NCI-H460 (cell line): ENCODE data around the gene DAB2IP. TPM values are rescaled to one million over a fixed set of nuclear protein-coding genes. Genes with fewer than 3 reads are reported as not detected.

Source experiments
- DNase-seq: peaks from one replicate; pipeline ENCODE4 v3.0.0-alpha.2; 2016; ENCODE audit warnings: low read depth; ENCODE audit errors: extremely low read depth
- total RNA-seq: library from RNA; depleted of rRNA; stranded (reverse); fragments of >200 nt; shearing (Covaris generic); gene quantifications from 2 replicates; pipeline ENCODE4 v1.2.3, GENCODE V29; 2014; rRNA removed

Gene DAB2IP
- total RNA-seq, 1 experiment from 2014 or later, result 3.8 TPM

GRCh38 chr9:121822093-121823085 is 171.0 kb downstream of the DAB2IP start:
- no peak for DNase-seq

GRCh38 chr9:121823451-121824169 is 172.2 kb downstream of the DAB2IP start:
- no peak for DNase-seq

DNA sequence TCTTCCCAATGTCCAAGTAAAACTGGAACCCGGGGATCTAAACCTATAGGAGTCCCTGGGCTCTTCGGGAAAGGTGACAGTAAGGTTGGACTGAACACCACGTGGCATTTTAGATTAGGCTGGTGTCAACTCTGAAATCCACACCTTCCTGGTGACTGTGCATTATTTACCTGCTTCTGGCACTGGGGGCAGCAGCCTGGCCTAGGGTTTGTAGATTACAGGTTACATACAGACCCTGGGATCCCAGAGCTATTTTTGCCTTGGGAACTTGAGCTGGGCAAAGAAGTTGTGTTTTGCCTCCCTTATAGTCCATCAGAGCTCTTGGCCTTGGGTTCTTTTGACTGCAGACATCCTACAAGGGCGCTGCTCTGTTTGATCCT is 173.2 kb downstream of the DAB2IP start:
- no peak for DNase-seq

DNA sequence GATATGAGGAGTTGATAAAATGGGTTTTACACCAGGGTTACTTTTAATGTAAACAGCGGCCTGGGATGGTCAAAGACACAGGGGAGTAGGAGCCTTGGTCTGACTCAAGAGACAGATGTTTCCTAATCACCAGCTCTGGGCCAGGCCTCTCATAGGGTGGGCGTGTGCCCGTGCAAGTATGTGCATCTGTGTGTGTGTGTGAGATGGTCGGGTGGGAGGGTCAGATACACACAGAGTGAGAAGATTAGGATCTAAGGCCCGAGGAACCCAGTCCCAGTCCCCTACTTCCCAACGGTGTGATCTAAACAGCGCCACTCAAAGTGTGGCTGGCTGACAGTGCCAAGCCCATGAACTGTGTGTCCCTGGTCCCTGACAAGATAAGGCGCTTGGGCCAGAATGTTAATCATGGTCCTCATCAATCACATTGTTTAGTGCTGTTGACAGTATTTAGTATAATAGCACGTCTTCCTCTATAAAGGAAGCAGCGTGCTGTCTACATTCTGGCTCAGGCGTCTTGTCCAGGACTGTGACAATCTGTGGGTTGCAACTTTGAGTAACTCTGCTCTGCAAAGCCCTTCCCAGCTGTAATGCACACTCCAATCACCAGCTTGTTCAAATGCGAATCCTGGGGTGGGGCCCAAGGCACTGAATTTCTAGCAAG is 173.7 kb downstream of the DAB2IP start:
- DNase-seq, result no peak

- DNase-seq, result no peak
Measured at GRCh38 chr9:121826711-121827110, 175.3 kb downstream of the DAB2IP start.

DNA sequence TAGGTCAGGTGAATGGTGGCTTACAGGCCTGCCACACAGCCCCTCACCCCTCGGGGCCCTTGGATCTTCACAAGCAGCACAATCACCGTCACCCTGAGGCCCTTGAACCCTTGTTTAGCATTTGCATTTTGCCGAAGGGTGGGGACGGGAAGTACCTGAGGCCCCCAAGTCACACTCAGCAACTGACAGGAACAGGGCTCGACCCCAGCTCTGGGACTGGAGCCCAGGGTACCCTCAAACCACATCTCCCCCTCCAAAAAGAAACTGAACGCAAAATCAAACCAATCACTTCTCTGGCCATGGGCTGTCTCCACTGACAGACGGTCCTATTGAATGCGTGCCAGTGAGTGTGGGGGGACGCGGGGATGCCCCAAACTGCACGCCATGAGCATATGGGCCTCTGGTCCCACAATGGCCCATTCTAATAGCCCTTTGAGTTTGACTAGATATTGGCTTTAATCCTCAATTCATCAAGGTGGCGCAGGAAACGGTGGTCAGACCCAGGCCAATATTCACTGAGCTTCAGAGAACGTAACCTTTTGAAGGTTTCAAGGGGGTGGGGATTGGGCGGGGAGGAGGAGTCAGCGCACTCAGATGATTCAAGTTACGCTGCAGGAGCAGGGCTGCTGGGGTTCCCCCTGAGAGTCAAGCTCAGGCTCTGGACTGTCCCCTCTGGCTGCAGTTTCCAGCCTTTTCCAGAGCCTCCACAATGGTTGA is 176.0 kb downstream of the DAB2IP start:
- DNase-seq, result no peak

DNA sequence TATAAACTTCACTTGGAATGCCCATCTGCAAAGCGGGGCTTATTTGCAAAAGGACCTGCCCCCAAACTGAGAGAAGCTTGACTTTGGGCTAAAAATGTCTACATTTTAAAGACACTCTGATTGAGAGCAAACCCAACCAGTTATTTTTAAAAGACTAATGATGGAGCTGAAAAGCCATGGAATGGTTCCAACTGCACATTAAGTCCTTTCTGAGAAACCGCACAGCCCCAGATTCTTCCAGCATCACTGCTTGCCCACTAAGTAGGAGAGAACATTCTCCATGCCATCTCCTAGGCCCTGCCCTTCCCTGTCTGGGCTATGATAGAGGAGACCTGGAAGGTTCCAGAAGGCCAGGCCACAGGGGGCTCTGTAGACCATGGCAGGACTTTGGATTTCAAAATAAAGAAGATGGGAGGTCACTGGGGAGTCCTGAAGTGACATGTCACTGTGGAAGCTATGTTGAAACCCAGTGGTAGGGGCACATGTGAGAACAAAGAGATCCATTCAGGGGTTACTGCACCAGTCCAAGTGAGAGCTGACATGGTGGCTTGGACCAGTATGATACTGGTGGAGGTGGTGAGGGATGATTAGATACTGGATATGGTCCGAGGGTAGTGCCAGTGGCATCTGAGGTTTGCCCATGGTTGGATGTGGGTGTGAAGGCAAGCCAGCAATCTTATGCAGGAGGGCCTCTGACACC is 179.2 kb downstream of the DAB2IP start:
- DNase-seq, result no peak

- no peak for DNase-seq
Measured at GRCh38 chr9:121831869-121832268, 180.4 kb downstream of the DAB2IP start.

DNA sequence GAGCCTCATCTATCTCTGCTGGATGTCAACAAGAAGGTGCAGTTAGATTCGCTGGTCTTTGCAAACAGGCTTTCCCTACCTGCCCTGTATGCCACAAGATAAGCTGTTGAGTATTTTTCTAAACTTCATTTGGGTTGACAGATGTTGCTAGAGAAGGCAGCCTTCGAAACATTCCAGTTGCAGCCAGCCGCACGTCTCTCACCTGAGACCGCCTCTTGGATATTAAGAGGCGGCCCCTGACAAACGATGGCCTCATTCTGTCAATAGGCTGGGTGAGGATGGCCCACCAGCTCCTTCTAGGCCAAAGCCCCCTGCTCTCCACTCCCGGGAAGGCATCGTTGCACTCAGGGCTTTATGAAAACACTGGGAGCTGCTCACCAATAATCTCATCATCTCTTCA is 181.6 kb downstream of the DAB2IP start:
- no peak for DNase-seq

Other genes with a start within 250 kb of the DAB2IP start
- not detected in 2 replicates for gene GGTA1, start 151.8 kb upstream of the DAB2IP start, total RNA-seq